NCI-H128 (cell line): Measurements from ENCODE around the gene AATK.

Experiments used
- DNase-seq: peaks from one replicate; lab custom pipeline; 2025; ENCODE audit not compliant: unreplicated experiment; lab: John Stamatoyannopoulos, UW

The AATK gene

DNA sequence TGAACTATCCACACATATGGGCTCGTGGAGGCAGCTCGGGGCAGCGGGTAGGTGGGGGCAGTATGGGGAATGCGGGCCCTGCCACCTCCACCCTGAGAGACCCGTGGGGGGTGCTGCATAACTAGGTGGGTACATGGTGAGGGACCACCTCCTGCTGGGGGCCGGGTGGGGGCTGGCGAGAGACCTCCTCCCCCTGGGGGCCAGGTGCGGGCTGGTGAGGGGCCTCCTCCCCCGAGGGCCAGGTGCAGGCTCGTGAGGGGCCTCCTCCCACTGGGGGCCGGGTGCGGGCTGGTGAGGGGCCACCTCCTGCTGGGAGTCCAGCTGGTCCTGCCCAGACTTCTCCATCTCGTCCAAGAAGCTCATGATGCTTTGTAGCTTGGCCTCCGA, 31.4 kb upstream of the AATK start:
- no peak for DNase-seq

DNA sequence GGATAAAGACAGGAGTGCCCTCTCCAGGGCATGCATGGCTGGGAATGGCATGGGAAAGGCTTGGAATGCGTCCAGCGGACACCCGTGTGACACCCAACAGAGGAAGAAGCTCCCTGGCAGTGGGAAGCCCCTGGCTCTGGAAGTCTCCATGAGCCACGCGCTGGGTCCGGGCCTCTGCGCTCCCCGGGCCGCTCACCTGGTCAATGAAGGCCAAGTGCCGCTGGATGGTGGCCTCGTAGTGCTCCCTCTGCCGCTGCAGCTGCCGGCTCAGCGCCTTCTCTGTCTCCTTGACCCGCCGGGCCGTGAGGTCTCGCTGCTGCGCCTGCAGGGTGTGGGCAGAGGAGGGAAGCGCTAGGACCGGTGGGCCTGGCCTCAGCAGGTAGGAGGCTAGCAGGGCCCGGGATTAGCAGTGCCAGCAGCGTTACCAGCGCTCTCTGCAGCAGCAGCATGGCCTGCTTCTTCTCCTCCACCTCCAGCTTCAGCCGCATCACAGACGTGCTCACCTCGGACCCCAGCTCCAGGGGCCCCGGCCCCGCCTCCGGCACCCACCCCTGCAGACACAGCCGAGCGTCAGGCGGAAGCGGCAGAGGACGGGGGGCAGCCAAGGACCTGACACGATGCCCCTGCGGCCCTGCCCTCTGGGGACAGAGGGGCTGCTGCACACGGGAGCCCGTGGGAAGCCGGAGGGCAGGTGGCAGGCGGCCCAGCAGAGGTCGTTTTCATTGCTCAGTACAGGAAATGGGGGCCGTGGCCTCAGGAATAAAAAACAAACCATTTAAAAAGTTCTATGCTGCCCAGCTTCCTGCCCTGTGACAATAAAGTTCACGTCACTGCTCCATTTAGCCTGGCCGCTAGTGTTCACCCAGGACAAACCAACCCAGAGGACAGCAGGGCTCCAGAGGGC, 30.7 kb upstream of the AATK start:
- DNase-seq: no peak

DNA sequence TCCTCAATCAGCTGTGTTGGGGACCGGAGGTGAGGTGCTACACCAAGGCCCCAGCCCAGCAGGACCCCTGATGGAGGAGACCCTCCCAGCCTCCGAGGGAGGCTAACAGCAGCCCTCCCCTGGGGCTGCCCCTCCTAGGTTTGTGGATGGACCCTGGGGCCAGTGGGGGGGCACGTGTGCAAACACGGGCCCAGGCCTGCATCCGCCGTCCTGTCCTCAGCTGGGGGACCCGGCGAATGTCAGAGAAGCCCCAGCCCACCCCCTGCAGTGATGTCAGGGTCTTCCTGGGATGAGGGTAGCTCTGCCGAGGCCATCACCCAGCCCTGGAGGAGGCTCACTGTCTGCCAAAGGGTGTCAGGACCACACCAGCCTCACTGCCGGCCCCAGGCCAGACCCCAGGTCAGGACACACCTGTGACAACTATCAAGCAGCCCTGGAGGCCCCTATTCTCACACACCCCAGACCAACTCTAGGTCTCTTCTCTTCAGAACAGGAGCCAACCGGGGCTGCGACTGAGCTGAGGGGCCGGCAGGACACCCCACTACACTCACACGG, 30.0 kb upstream of the AATK start:
- no peak for DNase-seq

DNA sequence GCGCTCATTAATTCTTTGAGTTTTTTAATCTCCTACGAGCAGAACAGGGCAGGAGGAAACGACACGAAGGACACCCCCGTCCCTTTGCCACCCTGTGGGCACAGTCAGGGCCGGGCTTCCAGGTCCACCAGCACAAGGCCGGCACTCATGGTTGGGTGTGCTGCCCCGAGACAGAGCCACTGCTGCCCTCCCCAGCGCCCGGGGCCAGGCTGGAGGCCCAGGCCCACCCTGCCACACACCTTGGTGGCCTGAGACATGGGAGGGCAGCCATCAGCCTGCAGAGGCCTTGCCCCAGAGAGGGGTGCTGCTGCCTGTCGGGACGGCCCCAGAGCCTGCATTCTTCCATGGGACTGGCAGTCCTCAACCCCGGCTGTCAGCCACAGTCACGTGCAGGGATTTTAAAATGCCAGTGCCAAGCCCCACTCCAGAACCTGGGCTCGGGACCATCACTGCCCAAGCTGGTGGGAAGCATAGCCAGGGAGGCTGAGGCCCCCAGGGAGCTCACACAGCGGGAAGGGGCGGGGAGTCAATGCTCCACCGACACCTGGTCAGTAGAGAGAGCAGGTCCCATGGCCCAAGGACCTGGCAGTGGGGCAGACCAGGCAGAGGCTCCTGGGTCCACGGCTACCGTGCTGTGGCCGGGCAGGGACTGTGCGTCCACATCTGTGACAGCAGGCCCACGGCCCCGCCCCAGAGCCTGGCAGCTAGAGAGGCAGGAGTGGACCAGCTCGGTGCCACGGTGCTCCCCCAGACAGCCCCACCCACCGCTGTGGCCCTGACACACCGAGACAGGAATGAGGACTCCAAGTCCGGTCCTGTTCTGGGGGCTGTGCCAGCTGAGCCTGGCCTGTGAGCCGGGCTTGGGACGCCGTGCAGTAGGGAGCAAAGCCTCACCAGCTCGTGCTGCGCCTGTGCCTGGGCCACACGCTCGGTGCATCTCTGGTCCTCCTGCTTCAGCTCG, 29.2 kb upstream of the AATK start:
- DNase-seq: no peak

DNA sequence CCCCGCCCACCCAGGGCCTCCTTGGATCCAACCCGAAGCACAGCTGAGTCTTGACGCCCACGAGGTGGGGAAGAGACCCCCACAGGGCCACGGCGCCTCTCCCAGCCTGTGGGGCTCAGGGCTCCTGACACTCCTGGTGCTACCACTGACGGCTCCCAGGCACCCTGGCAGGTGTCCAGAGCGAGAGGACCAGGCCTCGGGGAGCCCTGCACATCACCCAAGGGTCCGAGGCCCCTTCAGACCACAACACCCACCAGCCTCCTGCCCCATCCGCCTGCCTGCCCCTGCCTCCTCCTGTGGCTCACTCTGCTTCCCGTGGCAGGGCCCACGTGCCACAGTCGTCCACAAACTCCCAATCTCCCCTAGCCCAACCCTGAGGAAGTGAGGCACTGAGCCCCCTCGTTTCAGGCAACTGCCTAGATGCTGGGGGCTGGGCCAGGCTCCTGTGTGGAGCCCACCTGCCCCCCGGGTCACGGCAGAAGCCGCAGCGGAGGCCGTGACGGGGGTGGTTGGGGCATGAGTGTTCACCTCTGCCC, 28.3 kb upstream of the AATK start:
- no peak for DNase-seq

DNA sequence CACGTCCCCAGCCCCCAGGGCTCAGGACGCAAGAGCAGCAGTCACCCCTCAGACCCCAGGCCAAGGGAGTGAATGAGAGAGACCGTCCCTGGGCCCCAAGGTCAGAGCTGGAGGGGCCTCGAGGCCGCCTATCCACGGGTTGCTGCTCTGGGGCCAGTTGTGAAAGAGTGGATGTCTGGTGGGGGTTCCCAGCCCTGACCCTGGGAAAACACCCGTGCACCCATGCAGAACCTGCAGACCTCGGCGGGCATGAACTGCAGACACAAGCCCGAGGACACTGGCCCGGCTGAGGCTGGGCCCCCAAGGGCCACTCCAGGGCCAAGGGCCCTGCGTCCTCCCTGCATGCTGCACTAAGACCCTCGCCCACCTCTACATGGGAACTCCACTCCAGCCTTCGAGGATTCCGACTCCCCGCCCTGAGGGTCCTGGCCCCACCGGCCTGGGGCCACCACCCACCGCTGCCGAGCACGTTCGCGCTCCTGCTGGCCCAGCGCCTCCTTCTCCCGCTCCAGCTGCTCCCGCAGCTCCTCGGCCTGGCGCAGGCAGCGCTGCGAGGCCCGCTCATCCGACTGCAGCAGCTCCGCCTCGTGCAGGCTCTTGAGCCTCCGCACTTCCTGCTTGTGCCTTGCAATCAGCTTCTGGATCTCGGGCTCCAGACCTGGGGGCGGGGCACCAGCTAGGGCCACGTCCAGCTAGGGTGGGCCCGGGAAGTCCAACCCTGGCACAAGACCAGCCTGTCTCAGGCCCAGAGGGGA, 27.6 kb upstream of the AATK start:
- DNase-seq: no peak

DNA sequence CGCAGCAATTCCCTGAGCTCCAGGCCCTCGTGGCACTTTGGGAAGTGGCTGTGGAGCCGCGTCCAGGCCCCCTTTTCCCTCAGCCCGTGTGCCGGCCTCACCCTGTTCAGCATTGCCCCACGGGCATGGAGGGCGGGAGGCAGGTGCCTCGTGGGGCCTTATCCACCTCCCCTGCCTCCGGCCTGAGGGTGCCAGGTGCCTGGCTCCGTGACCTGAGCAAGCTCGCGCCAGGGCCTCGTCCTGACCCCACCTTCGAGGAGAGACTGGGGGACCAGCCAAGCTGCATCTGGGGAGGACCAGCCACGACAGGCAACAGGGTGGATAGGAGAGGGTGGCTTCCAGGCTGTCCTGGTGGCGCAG, 27.0 kb upstream of the AATK start:
- DNase-seq: no peak

DNA sequence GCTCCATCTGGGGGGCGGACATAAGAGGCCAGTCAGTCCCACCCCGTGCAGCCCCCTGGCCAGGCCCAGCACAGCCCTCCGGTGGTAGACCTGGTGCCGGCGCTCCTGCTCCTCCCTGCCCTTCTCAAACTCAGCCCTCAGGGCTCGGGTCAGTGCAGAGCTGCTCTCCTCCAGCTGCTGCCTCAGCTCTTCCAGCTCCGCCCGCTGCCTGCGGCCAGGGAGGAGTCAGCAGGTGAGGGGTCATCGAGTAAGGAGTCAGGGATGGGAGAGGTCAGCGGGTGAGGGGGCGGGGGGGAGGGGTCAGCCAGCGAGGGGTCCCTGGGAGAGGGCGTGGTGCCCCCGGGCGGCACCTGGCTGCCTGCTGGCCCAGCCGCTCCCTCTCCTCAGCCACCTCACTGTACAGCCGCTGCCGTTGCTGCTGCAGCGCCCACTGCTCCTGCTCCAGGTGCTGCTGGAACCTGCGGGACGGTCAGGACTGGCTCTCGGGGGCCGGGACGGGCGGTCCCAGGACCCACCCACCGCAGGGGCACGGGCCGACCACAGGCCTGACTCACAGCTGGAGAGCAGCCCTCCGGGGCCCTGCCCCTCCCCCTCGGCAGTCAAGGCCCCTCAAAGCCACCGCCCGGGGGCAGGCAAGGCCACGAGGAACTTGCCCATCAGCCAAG, 26.5 kb upstream of the AATK start:
- DNase-seq: no peak

DNA sequence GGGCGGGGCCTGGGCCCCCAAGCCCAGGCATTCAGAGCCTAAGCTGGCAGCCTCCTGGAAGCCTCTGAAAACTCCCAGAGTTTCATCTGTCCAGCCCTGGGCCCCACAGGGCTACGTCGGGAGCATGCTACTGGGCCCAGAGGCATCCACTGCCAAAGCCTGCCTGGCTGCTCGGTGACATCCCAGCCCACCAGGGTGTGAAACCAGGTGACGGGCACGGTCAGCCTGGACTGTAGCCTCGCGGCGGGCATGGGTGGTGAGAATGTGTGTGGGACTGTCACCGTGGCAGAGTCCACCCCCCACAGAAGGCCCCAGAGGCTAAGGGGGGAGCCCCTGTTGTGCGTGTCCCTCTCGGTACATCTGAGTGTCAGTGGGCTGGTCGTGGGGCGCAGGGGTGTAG, 25.6 kb upstream of the AATK start:
- DNase-seq: no peak

DNA sequence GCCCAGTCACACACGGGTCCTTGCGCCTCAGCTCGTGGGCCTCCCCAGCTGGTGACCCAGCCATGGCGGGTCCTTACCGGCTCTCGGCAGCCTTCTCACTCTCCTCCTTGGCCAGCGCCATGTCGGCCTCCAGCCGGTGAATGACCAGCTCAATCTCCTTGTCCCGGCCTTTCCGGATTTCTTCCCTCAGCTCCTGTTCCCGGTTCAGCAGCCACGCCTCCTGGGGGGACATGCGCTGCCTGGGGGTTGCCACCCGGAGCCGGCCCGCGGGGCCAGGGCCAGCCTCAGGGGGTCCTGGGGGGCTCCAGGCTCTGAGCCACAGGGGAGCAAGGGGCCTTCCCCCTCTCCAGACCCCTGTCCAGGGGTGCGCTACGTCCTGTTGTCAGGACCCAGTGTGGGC, 25.1 kb upstream of the AATK start:
- DNase-seq: no peak

DNA sequence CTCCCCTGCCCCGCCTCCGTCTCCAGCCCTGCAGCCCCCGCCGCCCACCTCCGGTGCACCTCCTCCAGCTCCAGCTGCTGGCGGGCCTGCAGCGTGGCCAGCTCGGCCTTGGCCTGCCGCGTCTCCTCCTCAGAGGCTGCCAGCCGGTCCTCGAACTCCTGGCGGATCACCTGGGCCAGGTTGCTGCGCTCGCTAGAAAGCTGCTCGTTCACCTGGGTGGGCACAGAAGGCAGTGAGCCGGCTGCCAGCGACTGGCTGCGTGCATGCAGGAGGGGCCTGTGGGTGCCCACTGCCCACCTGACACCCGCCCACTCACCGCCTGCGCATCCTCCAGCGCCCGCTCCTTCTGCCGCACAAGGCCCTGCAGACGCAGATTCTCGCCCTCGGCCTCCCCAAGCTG, 24.6 kb upstream of the AATK start:
- no peak for DNase-seq

DNA sequence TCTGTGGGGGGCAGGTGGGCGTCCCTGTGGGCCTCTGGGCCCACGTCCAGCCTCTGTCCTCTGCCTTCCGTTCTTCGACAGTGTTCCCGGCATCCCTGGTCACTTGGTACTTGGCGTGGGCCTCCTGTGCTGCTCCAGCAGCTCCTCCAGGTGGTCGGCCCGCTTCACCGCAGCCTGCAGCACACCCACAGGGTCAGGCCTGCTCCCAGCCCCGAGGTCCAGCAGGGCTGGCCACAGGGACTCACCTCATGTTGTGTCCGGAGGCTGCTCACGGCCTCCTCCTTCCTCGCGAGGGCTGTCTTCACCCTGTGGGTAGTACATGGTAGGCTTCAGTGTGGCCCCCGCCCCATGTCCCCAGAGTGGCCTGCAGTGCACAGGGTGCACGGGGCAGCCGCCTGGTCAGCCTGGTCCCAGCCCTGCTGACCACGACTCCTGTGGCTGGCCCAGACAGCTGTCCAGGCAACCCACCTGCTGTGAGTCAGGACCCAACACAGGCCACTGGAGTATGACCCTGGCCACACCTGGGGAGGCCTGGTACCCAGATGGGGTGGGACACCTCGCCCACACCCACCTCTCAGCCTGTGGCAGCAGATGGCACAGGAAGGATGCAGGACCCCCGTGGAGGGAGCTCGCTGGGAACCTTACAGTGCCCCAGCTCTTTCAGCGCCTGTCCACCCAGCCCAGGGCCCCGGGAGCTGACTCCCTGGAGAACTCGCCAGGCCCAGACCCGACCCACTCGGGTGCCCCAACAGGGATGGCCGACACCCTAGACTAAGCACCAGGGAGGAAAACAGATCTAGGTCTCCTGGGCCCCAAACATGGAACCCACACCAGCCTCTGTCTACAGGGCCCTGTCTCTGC, 23.9 kb upstream of the AATK start:
- no peak for DNase-seq

DNA sequence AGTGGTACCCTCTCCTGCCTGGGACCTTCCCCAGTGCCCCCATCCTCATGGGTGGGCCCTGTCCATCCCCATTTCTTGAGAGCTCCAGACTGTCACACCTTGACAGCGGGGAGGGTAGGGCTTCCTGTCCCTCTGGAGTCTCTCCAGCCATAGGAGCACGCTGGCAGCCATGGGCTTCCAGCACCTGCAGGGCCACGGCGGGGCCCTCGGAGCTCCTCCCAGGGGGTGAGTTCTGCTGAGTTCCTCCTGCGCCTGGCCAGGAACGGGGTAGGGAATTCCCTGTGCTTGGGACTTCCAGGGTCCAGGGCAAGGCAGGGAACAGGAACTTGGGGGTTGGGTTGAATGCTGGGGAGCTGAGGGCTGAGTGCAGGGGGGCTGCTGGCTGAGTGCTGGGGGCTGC, 23.0 kb upstream of the AATK start:
- DNase-seq: no peak

DNA sequence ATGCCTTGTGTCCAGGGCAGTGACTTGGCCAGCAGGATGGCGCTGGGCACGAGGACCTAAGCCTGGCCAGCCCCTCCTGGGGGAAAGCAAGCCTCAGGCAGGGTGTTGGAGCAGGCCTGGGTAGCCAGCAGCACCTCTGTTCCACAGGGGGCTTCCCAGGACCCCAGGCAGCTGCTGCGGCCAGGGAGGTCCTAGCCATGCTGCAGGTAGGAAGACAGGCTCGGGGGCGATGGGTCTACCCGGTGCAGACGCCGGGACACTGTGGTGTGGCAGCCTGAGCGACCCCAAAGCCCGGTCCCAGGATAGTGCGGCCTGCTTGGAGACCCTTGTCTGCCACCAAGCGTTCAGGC, 22.4 kb upstream of the AATK start:
- no peak for DNase-seq

DNA sequence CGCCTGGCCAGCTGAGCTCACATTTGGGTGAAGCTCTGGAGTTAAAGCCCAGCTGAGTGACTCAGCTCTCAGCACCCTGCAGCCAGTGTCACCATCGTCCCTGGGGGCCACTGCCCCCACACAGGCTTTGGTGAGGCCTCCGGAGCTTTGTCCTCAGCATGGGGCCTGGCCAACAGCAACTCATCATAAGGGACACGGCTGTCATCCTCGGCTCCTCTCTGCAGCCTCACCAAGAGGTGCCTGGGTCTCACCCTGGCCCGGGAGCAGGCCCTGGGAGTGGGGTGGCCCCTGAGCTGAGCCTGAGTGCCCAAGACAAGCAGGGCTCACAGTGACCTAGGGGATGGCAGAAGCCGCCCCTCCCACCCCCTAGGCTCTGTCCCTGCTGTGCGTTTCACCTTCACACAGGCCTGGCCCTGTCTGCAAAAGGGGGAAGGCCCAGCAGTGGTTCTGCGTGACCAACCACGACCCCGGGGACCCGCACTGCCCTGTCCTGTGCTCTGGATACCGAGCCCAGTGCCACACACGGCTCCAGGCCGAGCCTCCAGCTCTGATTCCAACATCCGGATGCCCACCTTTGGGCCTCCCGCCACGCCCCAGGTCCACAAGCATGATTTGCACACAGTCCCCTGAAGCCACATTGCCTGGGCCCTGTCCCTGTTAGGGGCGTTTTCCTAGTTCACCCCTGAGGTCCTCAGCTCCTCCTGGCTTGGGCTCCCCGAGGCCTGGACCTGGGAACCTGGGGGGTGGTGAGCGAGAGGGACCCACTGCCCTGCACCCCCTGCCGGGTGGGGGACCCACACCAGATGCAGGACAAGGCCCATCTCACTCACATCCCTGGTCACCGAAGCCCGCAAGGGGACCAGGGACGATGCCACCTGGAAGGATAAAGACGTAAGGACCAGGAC, 21.8 kb upstream of the AATK start:
- no peak for DNase-seq

DNA sequence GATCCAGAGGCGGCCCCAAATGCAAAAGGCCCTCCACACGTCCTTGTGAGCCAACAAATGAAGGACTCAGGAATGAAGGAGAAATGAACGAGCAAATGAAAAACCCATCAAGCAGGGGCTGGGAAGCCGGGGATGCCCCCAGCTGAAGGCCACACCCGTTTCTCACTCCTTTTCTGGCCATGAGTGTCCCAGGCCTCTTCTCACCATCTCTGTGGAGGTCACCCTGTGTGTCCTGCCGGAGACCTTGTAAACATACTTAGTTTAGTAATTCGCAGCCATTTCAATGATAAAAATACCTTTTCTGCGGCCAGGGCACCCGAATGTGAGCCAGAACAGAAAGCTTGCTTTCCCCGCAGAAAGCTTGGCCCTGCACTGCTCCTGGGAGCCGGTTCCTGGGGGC, 21.1 kb upstream of the AATK start:
- DNase-seq: no peak

DNA sequence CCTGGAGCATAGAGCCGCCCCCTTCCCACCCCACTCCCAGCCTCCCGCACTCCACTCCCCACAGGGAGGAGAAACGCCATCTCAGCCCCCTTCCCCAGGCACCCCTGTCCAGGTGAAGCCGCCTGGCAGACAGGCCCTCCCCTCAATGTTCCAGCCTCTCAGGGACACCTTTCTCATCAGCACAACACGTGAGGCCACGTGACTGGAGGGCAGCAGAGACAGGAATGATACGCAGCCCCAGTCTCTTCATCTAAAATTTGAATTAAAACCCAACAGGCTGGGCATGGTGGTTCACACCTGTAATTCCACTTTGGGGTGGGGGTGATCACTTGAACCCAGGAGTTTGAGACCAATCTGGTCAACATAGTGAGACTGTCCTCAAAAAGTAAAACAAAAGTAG, 20.2 kb upstream of the AATK start:
- DNase-seq: no peak

DNA sequence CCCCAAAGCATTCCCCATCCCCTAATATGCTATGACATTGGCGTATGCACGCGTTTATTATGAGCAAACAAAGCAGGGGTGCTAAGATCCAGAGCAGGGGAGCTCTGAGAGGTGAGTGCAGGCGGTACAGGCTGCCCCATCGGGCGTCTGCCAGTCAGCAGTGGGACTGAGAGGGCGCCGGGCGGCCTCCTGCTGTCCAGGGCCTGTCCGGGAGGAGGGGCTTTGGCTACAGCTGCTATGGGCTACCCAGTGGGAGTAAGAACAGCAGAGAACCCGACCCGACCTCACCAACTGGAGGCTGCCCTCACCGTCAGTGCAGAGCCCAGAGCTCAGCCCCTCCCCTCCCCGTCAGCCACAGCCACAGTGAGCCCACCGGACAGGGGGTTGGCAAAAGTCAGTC, 18.5 kb upstream of the AATK start:
- DNase-seq: no peak

DNA sequence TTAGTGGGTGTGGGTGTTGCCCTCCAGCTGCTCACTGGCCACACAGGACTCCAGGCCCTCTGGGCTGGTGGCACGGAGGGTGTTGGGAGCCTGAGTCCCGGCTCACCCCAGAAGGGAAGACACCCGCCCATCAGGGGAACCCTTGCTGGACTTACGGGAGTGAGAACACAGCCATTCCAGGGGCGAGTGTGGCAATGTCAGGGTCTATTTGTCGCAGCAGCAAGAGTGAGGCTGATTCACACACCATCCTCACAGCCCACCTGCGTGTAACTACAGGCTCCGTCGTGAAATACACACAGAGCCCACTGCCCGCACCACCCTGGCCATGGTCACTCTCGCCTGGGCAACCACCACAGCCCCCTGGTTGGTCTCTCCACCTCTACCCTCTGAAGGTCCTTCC, 17.8 kb upstream of the AATK start:
- DNase-seq: no peak
